Heart right ventricle (tissue), 16 donors: ENCODE measurements around the gene E2F6. TPM values are rescaled to one million over a fixed set of nuclear protein-coding genes. Genes with fewer than 3 reads are reported as not detected.
"Not testable (repeated sequence)": the region's sequence is repeated elsewhere in the genome, so short reads cannot be mapped to it uniquely, and the experiment has no call there.

Experiments
- ATAC-seq, 8 donors: fragments of 200-7000 bp; cut with Tn5 transposase; one replicate each; pipeline ENCODE4 v1.9.1; 2020; ENCODE audit warnings: mild to moderate bottlenecking in 8 of 8, moderate library complexity in 8 of 8, moderate number of reproducible peaks in 1 of 8
- DNase-seq, 2 donors: peaks; one replicate each; pipeline ENCODE4 v3.0.0-alpha.2; 2020
- H3K27ac ChIP-seq, 10 donors: fragments of 200-600 bp; sonication (generic) in 2 of 10; one replicate each; pipeline versions ENCODE4 v1.5.0 to v1.8.0; 2020 to 2022; ENCODE audit warnings: mild to moderate bottlenecking in 3 of 10
- H3K27me3 ChIP-seq, 7 donors: fragments of 200-600 bp; one replicate each; pipeline ENCODE4 v1.8.0; 2021 to 2022; ENCODE audit warnings: mild to moderate bottlenecking in 2 of 7
- H3K36me3 ChIP-seq, 9 donors: fragments of 200-600 bp; sonication (generic) in 1 of 9; one replicate each; pipeline versions ENCODE4 v1.5.0 to v1.8.0; 2020 to 2022; ENCODE audit warnings: mild to moderate bottlenecking in 2 of 9
- H3K4me1 ChIP-seq, 9 donors: fragments of 200-600 bp; sonication (generic) in 1 of 9; one replicate each; pipeline versions ENCODE4 v1.5.0 to v1.8.0; 2020 to 2022; ENCODE audit warnings: mild to moderate bottlenecking in 4 of 9
- H3K4me3 ChIP-seq, 10 donors: fragments of 200-600 bp; sonication (generic) in 2 of 10; one replicate each; pipeline versions ENCODE4 v1.5.0 to v1.8.0; 2020 to 2022; ENCODE audit warnings: mild to moderate bottlenecking in 7 of 10, moderate library complexity in 2 of 10
- H3K9me3 ChIP-seq, 11 donors: fragments of 200-600 bp in 10 of 11; sonication (generic) in 2 of 11; one replicate each; pipeline versions ENCODE4 v1.5.0 to v1.8.0; 2013 to 2022; ENCODE audit warnings: mild to moderate bottlenecking in 2 of 11, control low read depth in 1 of 11, moderate library complexity in 1 of 11
- CTCF ChIP-seq, 9 donors: fragments of 200-600 bp; sonication (generic) in 2 of 9; IDR thresholded peaks; one replicate each; pipeline versions ENCODE4 v1.5.0 to v1.8.0; 2021 to 2022; ENCODE audit warnings: antibody characterized with exemption in 9 of 9, mild to moderate bottlenecking in 5 of 9, moderate library complexity in 1 of 9
- WGBS, 2 donors: extraction: QIAGEN DNeasy Blood & Tissue Kit; methylation state at CpG; one replicate each; pipeline ENCODE4 v1.1.7; 2013; ENCODE audit warnings: inconsistent platforms in 1 of 2; 5-methylcytosine and 5-hydroxymethylcytosine counted together
- intact Hi-C, 10 donors: fragments of 100-400 bp; cut with DNase I; formaldehyde crosslinking; loops; one replicate each; pipeline versions ENCODE4 v1.11.1 to v1.14.2; 2022
- polyA plus RNA-seq, 2 donors: library from polyadenylated mRNA; stranded (reverse); fragments of 200-250 nt; gene quantifications; one replicate each; pipeline ENCODE4 v1.2.3, GENCODE V29; 2013
- total RNA-seq, 10 donors: library from RNA; stranded (reverse); fragmentation: NEBNext Ultra II Directional in 3 of 10; extraction: Animal tissue kit (Norgen Biotek cat#: 25700) in 3 of 10; gene quantifications; one replicate each; pipeline versions ENCODE4 v1.2.1 to v1.2.4, GENCODE V29; 2021 to 2023
- donor health status: Arrhythmogenic right ventricular cardiomyopathy.
- donor health status: ischemic (EF 13 %, LVEDD 7.1; RV severe dilation, severe dysfunction).
- donor health status: healthy with polysubstance abuse.
- donor health status: DM: no; HTN: yes; CAD: no.
- donor health status: DM: no; HTN: no; CAD: no.
- donor health status: ischemic (EF 25% LVEDD 6.9; RV normal size, moderate dysfunction).
- donor health status: ischemic (EF 25% LVEDD 5.7; RV mildly dilated, moderate dysfunction).
- donor health status: healthy.
- donor health status: DM: yes; HTN: yes; CAD: no.
- donor health status: Ischemic cardiomyopathy.
- donor health status: ischemic (EF 35%, LVEDD 5.7; RV mildly dilated, moderate dysfunction).
- donor health status: nonischemic (EF 11% LVEDD 7.7; RV severe dilation, severe dysfunction).
- donor health status: DM: yes; HTN: yes; CAD: no.
- donor health status: PGD.
- donor health status: ischemic (EF 29% LVEDD 5.4; RV normal size, mild dysfunction).
- donor health status: nonischemic (EF 23%, LVEDD 6.1; RV moderate dilation, normal function).

Gene E2F6
- total and polyA plus RNA-seq, 12 donors: 8.1 to 18.6 (median 13.6) TPM

DNA sequence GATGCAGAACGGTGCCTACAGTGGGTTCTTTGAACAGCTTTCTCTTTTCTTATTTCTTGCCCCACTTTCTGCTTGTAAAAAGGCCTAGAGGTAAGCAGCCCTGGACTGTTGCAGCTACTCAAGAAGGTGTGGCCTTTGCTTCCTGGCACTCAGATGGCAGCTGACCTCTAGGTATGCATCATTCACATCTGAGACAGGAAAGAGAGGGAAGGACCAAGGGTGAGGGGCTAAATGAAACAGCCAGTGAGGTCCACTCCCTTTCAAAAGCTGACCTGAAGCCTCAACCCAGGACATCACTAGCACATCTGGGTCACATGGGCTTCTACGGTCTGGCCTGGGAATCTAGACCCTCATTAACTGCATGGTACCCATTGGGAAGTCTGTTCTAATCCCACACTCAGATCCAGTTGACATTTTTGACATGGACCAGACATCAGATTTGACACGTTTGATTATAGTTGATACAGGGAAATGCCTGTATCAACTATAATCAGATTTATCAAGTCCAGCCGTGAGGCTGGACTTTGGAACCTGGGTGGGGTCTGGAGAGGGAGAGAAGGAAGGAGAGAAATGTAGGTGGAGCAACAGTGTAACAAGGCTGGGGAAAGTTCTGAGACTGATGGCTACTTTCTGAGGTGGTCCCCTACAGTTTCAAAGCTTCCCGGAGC lies 60.2 kb downstream of the E2F6 start:
- ATAC-seq (no peak), DNase-seq (no peak)
- intact Hi-C loops: loop anchor here in 4 of 10 donors (5.0 kb wide), 2 partner anchors 63 to 273 kb away; partner anchors contain the start of gene ROCK2 (in 3 of the 4)
- Histone ChIP-seq H3K4me1 (peaks cover 0 to 49% (median 25%) of the 10 kb centered on the region in 9 donors), H3K27ac (peak overlapping the region in 9 of 10 donors; percentile 28 to 89 (median 81)), H3K4me3 (peak overlapping the region in 1 of 10 donors; percentile 6), H3K27me3 (no peaks in the 10 kb centered on the region), H3K36me3 (no peaks in the 10 kb centered on the region), H3K9me3 (no peaks in the 10 kb centered on the region)
- no peak for TF ChIP-seq CTCF (IDR thresholded peaks at IDR 0.05)
- WGBS, 2 donors: 81 to 82% methylated on average over 5 of the region's 5 CpGs

GRCh38 chr2:11405074-11405406 lies 60.9 kb downstream of the E2F6 start:
- peaks cover 0 to 49% (median 25%) of the 10 kb centered on the region in 9 donors for H3K4me1 ChIP-seq
- not testable (repeated sequence) for DNase-seq, H3K27me3 ChIP-seq, H3K9me3 ChIP-seq, H3K4me3 ChIP-seq, ATAC-seq, H3K36me3 ChIP-seq
- intact Hi-C loops: loop anchor here in 4 of 10 donors (5.0 kb wide), 2 partner anchors 63 to 273 kb away; partner anchors contain the start of gene ROCK2 (in 3 of the 4)
- 81 to 86% methylated on average over 8 of the region's 8 CpGs for WGBS, 2 donors
- H3K27ac ChIP-seq: peak overlapping the region in 9 of 10 donors; percentile 8 to 89 (median 81)

DNA sequence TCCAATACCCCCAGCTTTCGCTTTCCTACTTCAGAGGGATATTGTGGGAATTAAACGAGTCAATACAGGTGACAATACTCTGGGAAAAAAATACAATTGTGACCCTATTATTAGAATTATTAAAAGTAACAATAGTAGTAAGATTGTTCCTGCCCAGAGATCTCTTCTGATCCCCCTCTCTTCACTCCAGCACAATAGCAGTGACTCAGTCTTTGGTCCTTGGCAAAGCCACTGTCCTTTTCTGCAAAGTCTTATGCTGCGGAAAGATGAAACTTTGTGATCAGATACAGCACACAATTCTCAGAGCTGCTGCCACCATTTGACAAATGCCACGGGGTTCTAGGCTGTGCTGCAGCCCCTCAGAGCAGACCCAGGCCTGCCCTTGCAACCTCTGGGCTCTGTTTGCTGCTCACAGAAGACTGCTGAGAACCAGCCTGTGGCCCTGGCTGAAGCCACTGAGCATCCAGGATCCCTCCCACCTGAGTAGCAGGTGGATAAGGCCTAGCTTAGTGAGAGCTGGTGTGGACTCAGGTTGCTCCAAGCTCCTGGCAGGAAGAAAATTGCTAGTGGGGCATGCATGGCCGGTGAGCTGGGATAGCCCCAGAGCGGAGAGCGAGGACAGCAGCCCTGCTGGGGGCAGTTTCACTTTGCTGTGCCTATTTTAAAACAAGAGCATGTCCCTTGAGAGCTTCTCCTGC lies 61.4 kb downstream of the E2F6 start:
- DNase-seq: no peak
- no peaks in the 10 kb centered on the region for H3K9me3 ChIP-seq
- WGBS, 2 donors: 79 to 85% methylated on average over 7 of the region's 7 CpGs
- H3K27me3 ChIP-seq: no peaks in the 10 kb centered on the region
- no peak overlapping the region for H3K4me3 ChIP-seq
- intact Hi-C loops: loop anchor here in 5 of 10 donors (5.0 kb wide), 4 partner anchors 37 to 272 kb away; partner anchors contain the start of gene ROCK2 (in 3 of the 5)
- no peak for TF ChIP-seq CTCF (IDR thresholded peaks at IDR 0.05)
- peak overlapping the region; percentile 34 to 89 (median 81) for H3K27ac ChIP-seq
- peak in 3 of 8 donors; percentile 28 to 46 (median 35) for ATAC-seq
- no peaks in the 10 kb centered on the region for H3K36me3 ChIP-seq
- peaks cover 0 to 49% (median 25%) of the 10 kb centered on the region in 9 donors for H3K4me1 ChIP-seq

GRCh38 chr2:11402436-11402835 lies 63.5 kb downstream of the E2F6 start:
- H3K27ac ChIP-seq: peak overlapping the region in 1 of 10 donors; percentile 89
- peaks cover 0 to 49% (median 25%) of the 10 kb centered on the region in 9 donors for H3K4me1 ChIP-seq
- H3K27me3 ChIP-seq: no peaks in the 10 kb centered on the region
- ATAC-seq: no peak
- DNase-seq: no peak
- intact Hi-C loops: loop anchor here in 1 of 10 donors (5.0 kb wide), 2 partner anchors 35 to 55 kb away; no protein-coding TSS in a partner anchor
- no peak overlapping the region for H3K4me3 ChIP-seq
- WGBS, 2 donors: 96 to 98% methylated on average over 9 of the region's 9 CpGs
- TF ChIP-seq CTCF (IDR thresholded peaks at IDR 0.05): no peak
- H3K36me3 ChIP-seq: no peaks in the 10 kb centered on the region
- H3K9me3 ChIP-seq: no peaks in the 10 kb centered on the region
